COLO668 (cell line): ENCODE results near the gene GPR42.
"Not testable (repeated sequence)": the region's sequence is repeated elsewhere in the genome, so short reads cannot be mapped to it uniquely, and the experiment has no call there.

Experiments
- DNase-seq: peaks from one replicate; lab custom pipeline; 2025; ENCODE audit not compliant: unreplicated experiment; lab: John Stamatoyannopoulos, UW

Gene GPR42

DNA sequence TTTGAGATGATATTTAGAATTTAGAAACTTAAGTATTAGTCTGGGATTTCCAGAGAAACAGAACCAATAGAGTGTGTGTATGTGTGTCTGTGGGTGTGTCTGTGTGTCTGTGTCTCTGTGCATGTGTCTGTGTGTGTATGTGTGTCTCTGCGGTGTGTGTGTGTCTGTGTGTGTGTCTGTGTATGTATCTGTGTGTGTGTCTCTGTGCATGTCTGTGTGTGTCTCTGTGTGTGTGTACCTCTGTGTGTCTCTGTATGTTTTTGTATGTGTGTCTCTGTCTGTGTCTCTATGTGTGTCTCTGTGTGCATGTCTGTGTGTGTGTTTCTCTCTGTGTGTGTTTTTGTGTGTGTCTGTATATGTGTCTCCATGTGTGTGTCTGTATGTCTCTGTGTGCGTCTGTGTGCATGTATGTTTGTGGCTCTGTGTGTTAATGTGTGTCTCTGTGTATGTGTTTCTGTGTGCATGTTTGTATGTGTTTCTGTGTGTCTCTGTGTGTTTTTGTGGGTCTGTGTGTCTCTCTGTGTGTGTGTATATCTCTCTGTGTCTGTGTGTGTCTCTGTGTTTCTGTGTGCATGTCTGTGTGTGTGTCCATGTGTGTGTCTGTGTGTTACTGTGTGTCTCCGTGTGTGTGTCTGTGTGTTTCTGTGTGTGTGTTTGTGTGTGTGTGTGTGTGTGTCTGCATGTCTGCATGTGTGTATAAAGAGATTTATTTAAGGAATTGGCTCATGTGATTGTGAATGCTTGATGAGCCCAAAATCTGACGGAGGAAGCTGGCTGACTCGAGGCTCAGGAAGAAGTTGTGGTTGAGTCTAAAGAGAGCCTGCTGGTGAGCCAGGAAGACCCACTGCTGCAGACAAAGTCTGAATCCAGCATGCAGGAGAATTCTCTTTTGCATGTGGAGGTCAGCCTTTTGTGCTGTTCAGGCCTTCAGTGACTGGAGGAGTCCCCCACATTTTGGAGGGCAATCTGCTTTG lies 22.2 kb downstream of the GPR42 start:
- DNase-seq = no peak

- peak; percentile 12 for DNase-seq
Measured at GRCh38 chr19:35395382-35396199, 24.7 kb downstream of the GPR42 start.

- DNase-seq = no peak
Measured at GRCh38 chr19:35396240-35396885, 25.5 kb downstream of the GPR42 start.

DNA sequence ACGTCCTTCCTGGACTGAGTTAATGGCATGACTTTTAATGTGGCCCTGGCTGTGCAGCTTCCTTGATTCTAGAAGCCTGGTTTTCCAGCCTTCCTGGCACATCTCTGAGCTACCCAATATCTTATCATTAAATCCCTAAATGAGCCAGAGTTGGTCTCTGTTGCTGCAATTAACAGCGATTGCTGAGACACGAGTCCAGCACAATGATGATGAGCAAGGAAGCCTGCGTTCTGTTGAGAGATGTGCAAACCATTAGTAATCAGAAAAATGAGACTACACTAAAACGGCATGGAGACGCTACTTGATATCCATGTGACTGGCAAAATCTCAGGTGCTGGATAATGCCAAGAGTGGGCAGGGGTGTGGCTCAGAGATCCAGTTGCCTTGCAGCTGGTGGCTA lies 26.2 kb downstream of the GPR42 start:
- no peak for DNase-seq

DNA sequence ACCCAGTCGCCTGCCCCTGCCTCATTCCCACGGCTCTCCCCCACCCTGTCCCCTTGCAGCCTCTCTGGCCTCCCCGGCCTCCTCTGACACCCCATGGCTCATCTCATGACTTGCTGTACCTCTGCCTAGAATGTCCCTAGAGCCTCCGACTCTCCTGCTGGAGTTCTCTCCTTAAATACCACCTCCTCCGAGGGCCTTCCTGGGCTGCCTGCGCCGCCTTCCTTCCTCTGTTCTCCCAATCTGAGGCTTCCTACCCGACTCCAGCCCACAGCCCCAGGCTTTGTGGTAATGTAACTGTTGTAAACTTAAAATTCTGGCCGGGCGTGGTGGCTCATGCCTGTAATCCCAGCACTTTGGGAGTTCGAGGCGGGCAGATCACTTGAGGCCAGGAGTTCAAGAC lies 27.7 kb downstream of the GPR42 start:
- no peak for DNase-seq

DNA sequence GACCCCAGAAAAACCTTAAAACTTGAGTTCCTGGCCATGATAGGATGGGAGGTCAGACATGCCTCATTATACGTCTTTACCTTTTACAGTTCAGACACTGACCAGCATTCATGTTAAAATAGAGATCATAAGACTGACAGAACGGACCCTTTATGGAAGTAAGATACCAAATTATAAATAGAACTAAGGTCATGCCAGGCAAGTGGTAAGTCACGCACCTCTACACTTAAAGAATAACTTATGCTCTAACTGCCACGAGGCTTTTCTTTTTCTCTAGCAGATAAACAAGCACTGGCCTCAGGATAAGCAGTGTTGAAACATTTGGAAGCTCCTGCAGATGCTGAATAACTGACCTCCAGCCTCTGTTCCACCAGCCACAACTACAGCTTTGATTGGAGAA lies 28.4 kb downstream of the GPR42 start:
- DNase-seq = no peak

GRCh38 chr19:35399948-35400772 lies 29.3 kb downstream of the GPR42 start:
- DNase-seq = no peak

- DNase-seq = no peak
Measured at GRCh38 chr19:35400773-35401100, 29.9 kb downstream of the GPR42 start.

- DNase-seq = not testable (repeated sequence)
Measured at GRCh38 chr19:35401416-35401815, 30.5 kb downstream of the GPR42 start.

DNA sequence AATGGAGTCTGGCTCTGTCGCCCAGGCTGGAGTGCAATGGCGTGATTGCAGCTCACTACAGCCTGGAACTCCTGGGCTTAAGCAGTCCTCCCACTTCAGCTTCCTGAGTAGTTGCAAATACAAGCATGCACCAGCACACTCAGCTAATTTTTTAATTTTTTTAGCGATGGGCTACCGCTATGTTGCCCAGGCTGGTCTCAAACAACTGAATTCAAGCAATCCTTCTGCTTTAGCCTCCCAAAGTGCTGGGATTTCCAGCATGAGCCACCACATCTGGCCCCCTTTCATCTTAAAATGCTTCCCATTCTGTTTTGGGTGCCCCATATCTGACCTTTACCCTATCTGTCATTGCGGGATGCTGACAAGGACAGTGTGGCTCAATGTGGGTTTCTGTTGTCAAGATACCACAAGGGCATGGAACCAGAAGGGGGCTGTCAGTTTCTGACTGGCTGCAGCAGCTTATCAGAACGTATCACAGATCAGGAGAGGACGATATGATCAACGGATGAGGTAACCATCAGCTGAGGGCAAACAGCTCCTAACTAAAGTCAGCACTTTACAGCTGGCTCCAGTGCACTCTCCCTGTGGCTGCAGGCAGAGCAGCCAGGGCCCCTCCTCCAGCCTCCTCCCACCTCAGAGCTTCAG lies 32.4 kb downstream of the GPR42 start:
- no peak for DNase-seq

DNA sequence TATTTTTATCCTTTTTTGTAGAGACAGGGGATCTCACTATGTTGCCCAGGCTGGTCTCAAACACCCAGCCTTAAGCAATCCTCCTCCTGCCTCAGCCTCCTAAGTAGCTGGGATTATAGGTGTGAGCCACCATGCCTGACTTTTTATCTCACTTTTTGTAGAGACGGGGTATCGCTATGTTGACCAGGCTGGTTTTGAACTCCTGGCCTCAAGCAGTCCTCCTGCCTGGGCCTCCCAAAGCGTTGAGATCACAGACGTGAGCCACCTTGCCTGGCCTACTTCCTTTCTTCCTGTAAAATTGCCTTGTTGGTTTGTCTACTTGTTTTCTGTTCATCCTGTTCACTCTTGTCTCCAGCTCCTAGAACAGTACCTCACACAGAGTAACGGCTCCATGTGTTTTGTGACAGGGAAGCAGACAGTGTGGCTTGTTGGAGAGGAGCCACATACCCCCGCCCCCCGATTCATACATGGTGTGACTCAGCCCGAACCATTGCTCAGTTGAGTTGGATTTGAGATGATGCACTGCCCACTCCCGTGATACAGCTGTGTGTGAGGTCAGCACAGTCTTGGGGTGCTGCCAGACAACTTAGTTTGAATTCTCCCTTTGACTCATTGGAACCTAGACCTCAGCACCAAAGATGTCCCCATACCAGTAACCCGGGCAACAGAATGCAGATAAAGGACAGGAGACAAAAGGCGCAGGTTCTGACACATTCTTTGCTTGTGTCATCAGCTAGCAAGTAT lies 34.2 kb downstream of the GPR42 start:
- DNase-seq = no peak

DNA sequence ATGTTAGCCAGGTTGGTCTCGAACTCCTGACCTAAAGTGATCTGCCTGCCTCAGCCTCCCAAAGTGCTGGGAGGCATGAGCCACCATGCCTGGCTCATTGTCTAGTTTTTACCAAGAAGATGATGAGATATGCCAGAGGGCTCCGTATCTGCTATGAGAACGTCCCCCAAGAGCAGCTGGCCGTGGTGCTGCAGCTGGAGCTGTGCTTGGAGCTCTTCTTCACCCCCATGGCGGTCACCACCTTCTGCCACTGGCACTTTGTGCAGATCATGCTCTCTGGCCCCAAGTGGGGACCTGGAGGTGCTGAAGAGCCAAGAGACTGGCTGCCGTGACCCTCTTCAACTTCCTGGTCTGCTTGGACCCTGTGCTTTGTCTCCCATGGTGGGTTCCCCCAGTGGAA lies 36.8 kb downstream of the GPR42 start:
- DNase-seq = no peak

DNA sequence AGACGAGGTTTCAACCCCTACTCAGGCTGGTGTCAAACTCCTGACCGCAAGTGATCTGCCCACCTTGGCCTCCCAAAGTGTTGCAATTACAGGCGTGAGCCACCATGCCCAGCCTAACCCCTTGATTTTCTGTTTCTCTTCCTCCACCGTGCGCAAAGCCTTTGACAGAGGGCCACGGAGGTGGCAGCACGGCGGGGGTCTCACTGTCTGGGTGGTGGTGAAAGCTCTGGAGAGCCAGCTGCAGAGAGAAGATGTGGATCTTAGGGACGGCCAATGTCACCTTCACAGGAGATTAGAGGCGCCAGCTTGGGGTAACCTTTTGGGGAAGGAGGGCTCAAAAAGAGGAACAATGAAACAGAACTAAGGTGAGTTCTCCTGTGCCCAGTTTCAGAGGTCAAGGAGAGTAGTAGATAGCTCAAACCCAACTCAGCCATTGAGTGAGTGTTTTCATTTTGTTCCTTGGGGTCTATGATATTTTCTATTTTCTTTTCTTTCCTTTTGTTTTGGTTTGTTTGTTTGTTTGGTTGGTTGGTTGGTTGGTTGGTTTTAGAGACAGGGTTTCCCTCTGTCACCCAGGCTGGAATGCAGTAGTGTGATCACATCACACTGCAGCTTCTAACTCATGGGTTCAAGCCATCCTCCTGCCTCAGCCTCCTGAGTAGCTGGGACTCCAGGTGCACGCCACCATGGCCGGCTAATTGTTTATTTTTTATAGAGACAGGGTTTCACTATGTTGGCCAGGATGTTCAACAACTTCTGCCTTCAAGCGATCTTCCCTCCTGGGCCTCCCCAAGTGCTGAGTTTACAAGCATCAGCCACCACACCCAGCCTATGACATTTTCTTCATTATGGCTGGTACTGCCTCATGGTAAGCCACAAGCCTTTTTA lies 37.7 kb downstream of the GPR42 start:
- no peak for DNase-seq

- DNase-seq = no peak
Measured at GRCh38 chr19:35409191-35409590, 38.3 kb downstream of the GPR42 start.

GRCh38 chr19:35410487-35410886 lies 39.6 kb downstream of the GPR42 start:
- DNase-seq = no peak

GRCh38 chr19:35414442-35414841 lies 43.6 kb downstream of the GPR42 start:
- DNase-seq = no peak

- DNase-seq = no peak
Measured at GRCh38 chr19:35416331-35416730, 45.5 kb downstream of the GPR42 start.

- DNase-seq = no peak
Measured at GRCh38 chr19:35417278-35417677, 46.4 kb downstream of the GPR42 start.
